ENCODE data around the gene CCDC43. TPM values are rescaled to one million over a fixed set of nuclear protein-coding genes. Genes with fewer than 3 reads are reported as not detected.

Gene CCDC43
- total RNA-seq, 1 experiment from 2014 or later = 34.3 TPM

- peaks cover 9 to 19% of the 10 kb centered on the region in 2 experiments for H3K4me1 Mint-ChIP-seq
- no peak overlapping the region for H3K9ac ChIP-seq (ENCODE audit: extremely low read depth, insufficient read length, low read length)
- H4K20me1 ChIP-seq (ENCODE audit: control insufficient read depth, insufficient read depth, insufficient read length) = no peaks in the 10 kb centered on the region
- no peak overlapping the region for H4K8ac ChIP-seq (replicated peaks; ENCODE audit: insufficient read length, low read depth, low read length)
- no peak overlapping the region for H2BK5ac ChIP-seq (ENCODE audit: insufficient read length, low read length)
- H2BK12ac ChIP-seq (ENCODE audit: insufficient read length, low read depth, low read length) = no peak overlapping the region
- no peaks in the 10 kb centered on the region for H3K79me1 ChIP-seq (ENCODE audit: insufficient read depth, low read depth, low read length, poor library complexity, severe bottlenecking)
- no peaks in the 10 kb centered on the region for H3K27me3 ChIP-seq (ENCODE audit: insufficient read depth, low read length)
- peaks cover 39 to 77% (median 77%) of the 10 kb centered on the region in 3 experiments; a peak in 6 of 7 replicates for H3K36me3 Mint-ChIP-seq (ENCODE audit: insufficient read depth in 1 of 3, low read depth in 3 of 3)
- no peak overlapping the region for H3K18ac ChIP-seq (ENCODE audit: insufficient read length, low read depth, low read length)
- H3K27me3 Mint-ChIP-seq (ENCODE audit: low read depth) = no peaks in the 10 kb centered on the region
- H3K23me2 ChIP-seq (ENCODE audit: insufficient read length, low read depth, low read length, poor library complexity, severe bottlenecking) = no peaks in the 10 kb centered on the region
- no peaks in the 10 kb centered on the region for H3K9me3 ChIP-seq (ENCODE audit: control insufficient read depth, low read depth, low read length)
- H4K91ac ChIP-seq (ENCODE audit: insufficient read length, low read depth, low read length) = no peak overlapping the region
- no peak overlapping the region for H2AFZ ChIP-seq (ENCODE audit: low read length)
- no peak overlapping the region for H2BK20ac ChIP-seq (ENCODE audit: low read depth, low read length, poor library complexity, severe bottlenecking)
- H3K27ac Mint-ChIP-seq = 0 out of 7 replicates have a peak overlapping the region, but pooled peaks of 1 of the 3 experiments have one; percentile 10
- TF ChIP-seq CTCF (conservative IDR thresholded peaks at IDR 0.05) = no peak
- no peak overlapping the region for H2BK15ac ChIP-seq (ENCODE audit: low read depth, low read length)
- no peak overlapping the region for H3K4me3 Mint-ChIP-seq
- no peak overlapping the region for H2BK120ac ChIP-seq (ENCODE audit: low read depth, low read length, poor library complexity, severe bottlenecking)
- no peak overlapping the region for H3K14ac ChIP-seq (ENCODE audit: insufficient read depth, low read length)
- no peaks in the 10 kb centered on the region for H3K79me2 ChIP-seq (ENCODE audit: insufficient read depth, low read length)
- H3K4me1 ChIP-seq (ENCODE audit: insufficient read depth, low read length) = no peaks in the 10 kb centered on the region; the same call in 1 of the 2 replicates
- H3K4me2 ChIP-seq (ENCODE audit: insufficient read depth, insufficient read length, low read length) = no peak overlapping the region
- H2AK5ac ChIP-seq (ENCODE audit: insufficient read length, low read length) = no peak overlapping the region
- H3K4ac ChIP-seq (ENCODE audit: low read depth, low read length) = no peak overlapping the region
- no peak overlapping the region for H3T11ph ChIP-seq (ENCODE audit: low read length)
- no CpG with 5 or more reads among the region's 2 CpGs for WGBS (ENCODE audit: extremely low coverage, insufficient read length, low lambda C conversion rate)
- H3K9me3 Mint-ChIP-seq = no peaks in the 10 kb centered on the region
- H3K56ac ChIP-seq (ENCODE audit: insufficient read length, low read depth, low read length) = no peak overlapping the region
- no peak overlapping the region for H3K27ac ChIP-seq (ENCODE audit: insufficient read length, low read depth, low read length)
- no peak overlapping the region for H4K5ac ChIP-seq (ENCODE audit: insufficient read length, low read depth, low read length)
- no peak overlapping the region for H3K23ac ChIP-seq (ENCODE audit: insufficient read length, low read depth, low read length)
- no peak for DNase-seq
Observed at GRCh38 chr17:44734272-44734671, 44.7 kb upstream of the CCDC43 start.

All from H9 (cell line).